OCI-LY7 (cell line): ENCODE results near the gene NOS3. TPM values are rescaled to one million over a fixed set of nuclear protein-coding genes. Genes with fewer than 3 reads are reported as not detected.

Experiments used
- BruUV-seq: library from RNA; stranded (reverse); fragments of 400-500 nt; replicated peaks from 2 replicates; lab custom pipeline; 2021; lab: Mats Ljungman, UMichigan
- CTCF ChIA-PET: fragments of 300-600 bp; sonication (Branson Sonifier 250); formaldehyde crosslinking; loops from one replicate; lab custom pipeline; 2022; ENCODE audit warnings: antibody characterized with exemption; ENCODE audit not compliant: unreplicated experiment; lab: Charles Lee
- POLR2A ChIA-PET: fragments of 300-600 bp; sonication (Branson Sonifier 250); formaldehyde crosslinking; loops from one replicate; lab custom pipeline; 2022; ENCODE audit warnings: antibody characterized with exemption; lab: Charles Lee
- DNase-seq: peaks from one replicate; pipeline ENCODE4 v3.0.0-alpha.2; 2015; ENCODE audit warnings: low spot score
- H2AFZ ChIP-seq: fragments of 200-600 bp; sonication (generic), shearing (Covaris generic); 2 replicates; pipeline ENCODE4 v1.6.1; 2014; ENCODE audit warnings: mild to moderate bottlenecking, antibody characterized with exemption, low read length, moderate library complexity
- H3K27ac ChIP-seq: fragments of 200-600 bp; sonication (generic); 2 replicates; pipeline ENCODE4 v1.5.1; 2014; ENCODE audit warnings: mixed run types, low read depth, mild to moderate bottlenecking, moderate library complexity, low read length, inconsistent platforms; ENCODE audit not compliant: poor library complexity, severe bottlenecking
- H3K36me3 ChIP-seq: fragments of 200-600 bp; sonication (generic); 2 replicates; pipeline ENCODE4 v1.6.1; 2014; ENCODE audit warnings: mild to moderate bottlenecking, antibody characterized with exemption, low read length, moderate library complexity, mixed read lengths; ENCODE audit not compliant: insufficient read depth
- H3K4me1 ChIP-seq: fragments of 200-600 bp; sonication (generic); 2 replicates; pipeline ENCODE4 v1.5.1; 2014; ENCODE audit warnings: mild to moderate bottlenecking, low read length; ENCODE audit not compliant: insufficient read depth, poor library complexity, severe bottlenecking
- H3K4me2 ChIP-seq: fragments of 200-600 bp; sonication (generic); 2 replicates; pipeline ENCODE4 v1.6.1; 2014; ENCODE audit warnings: mild to moderate bottlenecking, low read length
- H3K4me3 ChIP-seq: fragments of 200-600 bp; sonication (generic); 2 replicates; pipeline ENCODE4 v1.5.1; 2014; ENCODE audit warnings: mild to moderate bottlenecking, low read depth, low read length; ENCODE audit not compliant: poor library complexity, severe bottlenecking
- H3K79me2 ChIP-seq: fragments of 200-600 bp; sonication (generic); 2 replicates; pipeline ENCODE4 v1.6.1; 2016; ENCODE audit warnings: low read depth, mild to moderate bottlenecking, low read length, moderate library complexity, mixed read lengths; ENCODE audit not compliant: insufficient read depth
- H3K9me2 ChIP-seq: fragments of 200-600 bp; sonication (generic); 2 replicates; pipeline ENCODE4 v1.6.1; 2016; ENCODE audit warnings: mild to moderate bottlenecking, low read length, mixed read lengths; ENCODE audit not compliant: insufficient read depth
- H3K9me3 ChIP-seq: fragments of 200-600 bp; sonication (generic); 2 replicates; pipeline ENCODE4 v1.6.1; 2014; ENCODE audit warnings: mild to moderate bottlenecking, mixed run types, low read length, mixed read lengths
- H4K20me1 ChIP-seq: fragments of 200-600 bp; sonication (generic); 2 replicates; pipeline ENCODE4 v1.6.1; 2014; ENCODE audit warnings: mild to moderate bottlenecking, antibody characterized with exemption, low read length, moderate library complexity, mixed read lengths; ENCODE audit not compliant: insufficient read depth
- EZH2phosphoT487 ChIP-seq: fragments of 200-600 bp; sonication (generic); IDR thresholded peaks from 2 replicates; pipeline ENCODE4 v1.6.1; 2018; ENCODE audit warnings: low read depth, borderline replicate concordance, mild to moderate bottlenecking, mixed run types, antibody characterized with exemption, low read length, moderate library complexity, mixed read lengths
- intact Hi-C: fragments of 100-400 bp; cut with micrococcal nuclease; formaldehyde crosslinking; loops from one replicate; pipeline ENCODE4 v1.10.0; 2022; ENCODE audit not compliant: unreplicated experiment
- total RNA-seq, 2 experiments: library from RNA; depleted of rRNA in 1 of 2; stranded (reverse); fragments of >200 nt in 1 of 2; shearing (Covaris generic) in 1 of 2; gene quantifications; 2 replicates each; pipeline ENCODE4 v1.2.3, GENCODE V29; 2014 to 2022
- TF ChIP-seq, protein P1 (sequence below): fragments of 200-600 bp; sonication (generic); conservative IDR thresholded peaks from 2 replicates; pipeline ENCODE4 v1.5.1; 2014; ENCODE audit warnings: mild to moderate bottlenecking, antibody characterized with exemption, low read length, moderate library complexity, mixed read lengths

Gene NOS3
- total RNA-seq, 2 experiments from 2014 or later, result 0.78 to 0.82 TPM

DNA sequence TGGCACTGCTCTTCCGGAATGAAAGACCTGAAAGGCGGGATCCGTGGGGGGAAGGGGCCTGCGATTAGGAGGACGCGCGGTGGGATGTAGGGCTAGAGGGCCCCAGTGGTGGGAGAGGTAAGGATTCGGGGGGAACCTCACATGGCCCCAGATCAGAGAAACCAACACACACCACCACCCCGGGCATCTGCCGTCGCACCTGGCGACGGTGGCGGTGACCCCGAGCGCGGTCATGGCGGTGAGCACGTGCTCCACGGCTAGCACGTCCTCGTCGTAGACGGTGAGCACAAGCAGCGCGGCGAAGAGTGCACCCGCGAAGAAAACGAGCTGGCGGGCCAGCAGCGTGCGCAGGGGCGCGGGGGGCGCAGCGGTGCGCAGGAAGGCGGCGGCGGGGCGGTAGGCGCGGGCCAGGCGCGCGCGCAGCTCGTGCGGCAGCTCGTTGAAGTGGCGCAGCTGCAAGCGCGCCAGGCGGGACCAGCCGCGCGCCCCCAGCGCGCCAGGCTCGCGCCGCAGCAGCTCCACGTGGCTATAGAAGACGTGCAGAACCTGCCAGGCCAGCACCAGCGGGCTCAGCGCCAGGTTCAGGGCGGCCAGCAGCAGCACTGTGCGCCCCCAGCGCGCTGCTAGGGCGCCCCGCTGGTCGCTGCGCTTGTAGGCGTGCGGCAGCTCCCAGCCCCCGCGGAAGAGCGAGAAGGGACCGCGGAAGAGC, 27.8 kb downstream of the NOS3 start:
- no peak for DNase-seq
- peaks cover 10% of the 10 kb centered on the region for H3K4me1 ChIP-seq

DNA sequence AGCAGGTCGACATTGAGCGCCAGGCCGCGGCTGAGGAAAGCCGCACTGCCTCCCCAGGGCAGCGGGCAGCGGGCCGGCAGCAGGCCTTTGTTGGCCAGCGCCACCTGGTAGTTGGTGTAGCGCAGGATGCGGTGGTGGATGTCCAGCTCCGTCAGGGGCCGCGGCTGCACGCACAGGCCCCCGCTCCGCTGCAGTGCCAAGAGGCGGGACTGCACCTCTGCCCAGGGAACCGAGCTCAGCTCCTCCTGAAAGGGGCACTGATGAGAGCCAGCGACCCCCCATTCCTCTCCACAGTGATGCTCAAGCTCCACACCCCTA, 28.3 kb downstream of the NOS3 start:
- POLR2A ChIA-PET, result interaction anchor here (0.6 to 0.9 kb wide), 2 partner anchors 9 to 56 kb away, joined by 3 read pairs; partner anchors contain the start of gene ABCB8
- Histone ChIP-seq H3K27ac (no peak overlapping the region), H3K36me3 (no peaks in the 10 kb centered on the region), H3K79me2 (no peaks in the 10 kb centered on the region), H3K9me3 (no peaks in the 10 kb centered on the region), H3K4me3 (no peak overlapping the region), H3K4me2 (no peak overlapping the region), H3K4me1 (peaks cover 10% of the 10 kb centered on the region), H4K20me1 (no peaks in the 10 kb centered on the region), H3K9me2 (no peaks in the 10 kb centered on the region), H2AFZ (no peak overlapping the region)
- CTCF ChIA-PET, result interaction anchor here (1.1 kb wide), 1 partner anchor 121 kb away, joined by 4 read pairs; no protein-coding TSS in a partner anchor
- intact Hi-C loops, result loop anchor here (5.0 kb wide), 1 partner anchor 93 kb away; no protein-coding TSS in a partner anchor
- no peak for TF ChIP-seq EZH2phosphoT487
- BruUV-seq, result no TSS peak
- no peak for DNase-seq

More for the DNA sequence above, 27.8 kb downstream of the NOS3 start:
- H4K20me1 ChIP-seq, result no peaks in the 10 kb centered on the region
- no peak overlapping the region for H3K27ac ChIP-seq
- POLR2A ChIA-PET, result no interaction called here
- H2AFZ ChIP-seq, result 0 out of 2 replicates have a peak overlapping the region, but pooled peaks have one; percentile 53
- no TSS peak for BruUV-seq
- TF ChIP-seq, protein P1, sequence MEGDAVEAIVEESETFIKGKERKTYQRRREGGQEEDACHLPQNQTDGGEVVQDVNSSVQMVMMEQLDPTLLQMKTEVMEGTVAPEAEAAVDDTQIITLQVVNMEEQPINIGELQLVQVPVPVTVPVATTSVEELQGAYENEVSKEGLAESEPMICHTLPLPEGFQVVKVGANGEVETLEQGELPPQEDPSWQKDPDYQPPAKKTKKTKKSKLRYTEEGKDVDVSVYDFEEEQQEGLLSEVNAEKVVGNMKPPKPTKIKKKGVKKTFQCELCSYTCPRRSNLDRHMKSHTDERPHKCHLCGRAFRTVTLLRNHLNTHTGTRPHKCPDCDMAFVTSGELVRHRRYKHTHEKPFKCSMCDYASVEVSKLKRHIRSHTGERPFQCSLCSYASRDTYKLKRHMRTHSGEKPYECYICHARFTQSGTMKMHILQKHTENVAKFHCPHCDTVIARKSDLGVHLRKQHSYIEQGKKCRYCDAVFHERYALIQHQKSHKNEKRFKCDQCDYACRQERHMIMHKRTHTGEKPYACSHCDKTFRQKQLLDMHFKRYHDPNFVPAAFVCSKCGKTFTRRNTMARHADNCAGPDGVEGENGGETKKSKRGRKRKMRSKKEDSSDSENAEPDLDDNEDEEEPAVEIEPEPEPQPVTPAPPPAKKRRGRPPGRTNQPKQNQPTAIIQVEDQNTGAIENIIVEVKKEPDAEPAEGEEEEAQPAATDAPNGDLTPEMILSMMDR, result peak; percentile 9; the same call in 1 of the 2 replicates
- no peak for TF ChIP-seq EZH2phosphoT487
- H3K4me2 ChIP-seq, result peak overlapping the region; percentile 59
- no peaks in the 10 kb centered on the region for H3K9me3 ChIP-seq
- no peaks in the 10 kb centered on the region for H3K9me2 ChIP-seq
- H3K4me3 ChIP-seq, result peak overlapping the region; percentile 44
- intact Hi-C loops, result loop anchor here (1.0 to 5.0 kb wide), 2 partner anchors 55 to 94 kb away; no protein-coding TSS in a partner anchor
- CTCF ChIA-PET, result interaction anchor here (0.5 to 1.4 kb wide), 3 partner anchors 10 to 120 kb away, joined by 3 to 4 read pairs (median 4); no protein-coding TSS in a partner anchor
- H3K36me3 ChIP-seq, result no peaks in the 10 kb centered on the region
- H3K79me2 ChIP-seq, result no peaks in the 10 kb centered on the region

DNA sequence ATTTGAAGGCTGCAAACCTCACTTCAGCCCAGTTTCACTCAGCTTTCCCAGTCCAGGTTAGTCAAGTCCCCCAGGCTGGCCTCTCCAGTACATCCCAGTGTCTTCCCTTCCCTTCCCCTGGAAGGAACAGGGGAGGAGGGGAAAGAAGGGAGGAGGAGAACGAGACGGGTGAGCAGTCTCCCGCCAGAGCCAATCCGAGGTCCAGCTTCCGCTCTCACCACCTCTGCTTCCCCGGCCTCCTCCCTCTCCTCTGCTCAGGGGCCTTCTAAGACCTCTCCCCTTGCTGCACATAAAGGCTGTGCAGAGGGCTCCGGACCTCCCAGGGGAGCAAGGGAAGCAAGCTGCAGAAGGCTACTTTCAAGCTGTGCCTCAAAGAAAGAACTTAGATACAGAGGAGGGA, 29.4 kb downstream of the NOS3 start:
- H3K4me2 ChIP-seq, result no peak overlapping the region
- H3K9me2 ChIP-seq, result no peaks in the 10 kb centered on the region
- no TSS peak for BruUV-seq
- POLR2A ChIA-PET, result interaction anchor here (0.9 kb wide), 1 partner anchor 8 kb away, joined by 3 read pairs; the partner anchor contains the start of gene ABCB8
- no peaks in the 10 kb centered on the region for H3K9me3 ChIP-seq
- no peak for DNase-seq
- peaks cover 10% of the 10 kb centered on the region for H3K4me1 ChIP-seq
- CTCF ChIA-PET, result no interaction called here
- no peaks in the 10 kb centered on the region for H4K20me1 ChIP-seq
- H3K27ac ChIP-seq, result no peak overlapping the region
- H3K4me3 ChIP-seq, result no peak overlapping the region
- TF ChIP-seq EZH2phosphoT487, result no peak
- TF ChIP-seq, protein P1, result no peak
- H3K36me3 ChIP-seq, result no peaks in the 10 kb centered on the region
- intact Hi-C loops, result no loop called here
- H2AFZ ChIP-seq, result no peak overlapping the region
- no peaks in the 10 kb centered on the region for H3K79me2 ChIP-seq
